Vagina (tissue), 2 donors: ENCODE results near the gene DDOST.

Experiments
- CTCF ChIP-seq, 3 experiments: fragments of 450-650 bp in 2 of 3; fragments of 200-600 bp in 1 of 3; sonication (generic) in 1 of 3; IDR thresholded peaks; one replicate each; pipeline ENCODE4 v1.5.1; 2017 to 2019; ENCODE audit warnings: antibody characterized with exemption in 3 of 3, mild to moderate bottlenecking in 2 of 3, moderate library complexity in 2 of 3
- POLR2A ChIP-seq, 2 donors: fragments of 450-650 bp; IDR thresholded peaks; one replicate each; pipeline ENCODE4 v1.6.1; 2017; ENCODE audit warnings: antibody characterized with exemption in 2 of 2, mild to moderate bottlenecking in 2 of 2, moderate library complexity in 2 of 2
- POLR2AphosphoS5 ChIP-seq, 2 donors: sonication (generic); formaldehyde crosslinking; IDR thresholded peaks; one replicate each; pipeline ENCODE4 v1.9.0; 2017; ENCODE audit warnings: antibody characterized with exemption in 2 of 2, mild to moderate bottlenecking in 2 of 2, low read depth in 1 of 2; ENCODE audit not compliant: insufficient read depth in 1 of 2

GRCh38 chr1:20652300-20652699 is 8.9 kb downstream of the DDOST start:
- no peak for TF ChIP-seq CTCF (IDR thresholded peaks at IDR 0.05)
- TF ChIP-seq POLR2AphosphoS5 (IDR thresholded peaks at IDR 0.05; ENCODE audit: insufficient read depth in 1 of 2, low read depth in 1 of 2): no peak
- no peak for TF ChIP-seq POLR2A (IDR thresholded peaks at IDR 0.05)
